ENCODE measurements around the gene ZNF91.

The ZNF91 gene

DNA sequence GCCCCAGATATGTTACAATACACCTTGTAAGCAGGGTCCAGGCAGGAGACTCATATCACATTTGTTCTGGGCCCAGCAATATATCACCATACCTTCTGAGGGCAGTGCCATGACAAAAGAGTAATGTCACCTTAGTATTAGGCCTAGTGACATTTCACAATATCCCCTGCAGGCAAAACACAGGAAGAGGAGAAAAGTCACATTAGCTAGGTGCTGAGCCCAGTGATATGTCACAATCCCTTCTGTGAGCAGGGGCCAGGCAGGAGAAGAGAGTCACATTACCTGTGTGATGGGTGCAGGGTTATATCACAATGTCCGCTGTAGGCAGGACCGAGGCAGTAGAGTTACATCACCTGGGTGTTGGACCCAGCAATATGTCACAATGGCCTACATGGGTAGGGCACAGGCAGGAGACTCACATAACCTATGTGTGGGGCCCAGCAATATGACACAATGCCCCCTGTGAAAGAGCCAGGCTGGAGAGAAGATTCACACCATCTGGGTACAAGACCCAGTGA, 12.4 kb upstream of the ZNF91 start:
- TF ChIP-seq, protein P1, sequence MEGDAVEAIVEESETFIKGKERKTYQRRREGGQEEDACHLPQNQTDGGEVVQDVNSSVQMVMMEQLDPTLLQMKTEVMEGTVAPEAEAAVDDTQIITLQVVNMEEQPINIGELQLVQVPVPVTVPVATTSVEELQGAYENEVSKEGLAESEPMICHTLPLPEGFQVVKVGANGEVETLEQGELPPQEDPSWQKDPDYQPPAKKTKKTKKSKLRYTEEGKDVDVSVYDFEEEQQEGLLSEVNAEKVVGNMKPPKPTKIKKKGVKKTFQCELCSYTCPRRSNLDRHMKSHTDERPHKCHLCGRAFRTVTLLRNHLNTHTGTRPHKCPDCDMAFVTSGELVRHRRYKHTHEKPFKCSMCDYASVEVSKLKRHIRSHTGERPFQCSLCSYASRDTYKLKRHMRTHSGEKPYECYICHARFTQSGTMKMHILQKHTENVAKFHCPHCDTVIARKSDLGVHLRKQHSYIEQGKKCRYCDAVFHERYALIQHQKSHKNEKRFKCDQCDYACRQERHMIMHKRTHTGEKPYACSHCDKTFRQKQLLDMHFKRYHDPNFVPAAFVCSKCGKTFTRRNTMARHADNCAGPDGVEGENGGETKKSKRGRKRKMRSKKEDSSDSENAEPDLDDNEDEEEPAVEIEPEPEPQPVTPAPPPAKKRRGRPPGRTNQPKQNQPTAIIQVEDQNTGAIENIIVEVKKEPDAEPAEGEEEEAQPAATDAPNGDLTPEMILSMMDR (IDR thresholded peaks at IDR 0.05; ENCODE audit: control insufficient read depth, insufficient read depth, low read depth, low read length, missing control alignments): no peak

DNA sequence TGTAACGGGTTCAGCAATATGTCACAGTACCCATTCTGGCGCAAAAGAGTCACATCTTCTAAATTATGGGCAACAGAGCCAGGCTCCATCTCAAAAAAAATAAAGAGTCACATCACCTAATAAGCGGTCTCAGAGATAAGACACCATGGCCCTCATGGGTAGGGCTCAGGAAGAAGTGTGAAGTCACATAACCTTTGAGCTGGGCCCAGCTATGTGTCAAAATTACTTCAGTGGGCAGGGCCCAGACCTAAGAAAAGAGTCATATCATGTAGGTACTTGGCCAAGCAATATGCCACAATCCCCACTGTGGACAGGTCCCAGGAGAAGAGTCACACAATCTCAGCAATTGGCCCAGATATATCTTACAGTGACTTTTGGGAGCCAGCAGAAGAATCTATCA, 11.4 kb upstream of the ZNF91 start:
- TF ChIP-seq, protein P1 (IDR thresholded peaks at IDR 0.05; ENCODE audit: control insufficient read depth, insufficient read depth, low read depth, low read length, missing control alignments): no peak
- no peak for DNase-seq (ENCODE audit: low read depth)
- no peak overlapping the region for H3K4me3 ChIP-seq (ENCODE audit: control insufficient read depth, low read depth, low read length)

More for the DNA sequence above, 12.4 kb upstream of the ZNF91 start:
- H3K4me3 ChIP-seq (ENCODE audit: control insufficient read depth, low read depth, low read length): no peak overlapping the region
- no peak for DNase-seq (ENCODE audit: low read depth)

DNA sequence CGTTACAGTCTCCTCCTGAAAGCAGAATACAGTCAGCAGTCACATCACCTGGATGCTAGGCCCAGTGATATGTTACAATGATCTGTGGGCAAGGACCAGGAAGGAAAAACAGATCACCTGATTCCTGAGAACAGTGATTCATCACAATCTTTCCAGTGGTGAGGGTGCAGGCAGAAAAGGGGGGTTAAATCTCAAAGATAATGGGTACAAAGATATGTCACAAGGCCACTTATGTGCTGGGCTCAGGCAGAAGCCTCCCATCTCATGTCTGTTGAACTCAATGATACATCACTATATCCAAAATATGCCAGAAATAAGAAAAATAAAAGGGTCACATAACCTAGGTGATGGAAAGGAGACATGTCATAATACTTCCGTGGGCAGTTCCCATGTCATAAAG, 10.8 kb upstream of the ZNF91 start:
- DNase-seq (ENCODE audit: low read depth): no peak
- TF ChIP-seq, protein P1 (IDR thresholded peaks at IDR 0.05; ENCODE audit: control insufficient read depth, insufficient read depth, low read depth, low read length, missing control alignments): no peak
- H3K4me3 ChIP-seq (ENCODE audit: control insufficient read depth, low read depth, low read length): no peak overlapping the region

DNA sequence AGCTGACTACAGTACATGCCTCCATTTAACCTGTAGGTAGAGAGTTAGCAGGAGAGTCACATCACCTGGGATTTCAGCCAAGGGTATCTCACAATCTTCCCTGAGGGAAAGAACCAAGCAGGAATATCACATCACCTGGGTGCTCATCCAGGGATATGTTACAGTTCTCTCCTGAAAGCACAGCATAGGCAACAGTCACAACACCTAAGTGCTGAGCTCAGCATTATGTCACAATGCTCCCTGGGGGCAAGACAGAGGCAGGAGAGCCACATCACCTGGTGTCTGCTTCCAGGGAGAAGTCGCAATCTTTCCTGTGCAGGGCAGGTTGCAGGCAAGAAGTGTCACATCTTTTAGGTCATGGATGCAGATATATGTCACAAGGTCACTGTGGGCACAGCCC, 9.4 kb upstream of the ZNF91 start:
- TF ChIP-seq, protein P1 (IDR thresholded peaks at IDR 0.05; ENCODE audit: control insufficient read depth, insufficient read depth, low read depth, low read length, missing control alignments): no peak
- no peak for DNase-seq (ENCODE audit: low read depth)
- H3K4me3 ChIP-seq (ENCODE audit: control insufficient read depth, low read depth, low read length): no peak overlapping the region

DNA sequence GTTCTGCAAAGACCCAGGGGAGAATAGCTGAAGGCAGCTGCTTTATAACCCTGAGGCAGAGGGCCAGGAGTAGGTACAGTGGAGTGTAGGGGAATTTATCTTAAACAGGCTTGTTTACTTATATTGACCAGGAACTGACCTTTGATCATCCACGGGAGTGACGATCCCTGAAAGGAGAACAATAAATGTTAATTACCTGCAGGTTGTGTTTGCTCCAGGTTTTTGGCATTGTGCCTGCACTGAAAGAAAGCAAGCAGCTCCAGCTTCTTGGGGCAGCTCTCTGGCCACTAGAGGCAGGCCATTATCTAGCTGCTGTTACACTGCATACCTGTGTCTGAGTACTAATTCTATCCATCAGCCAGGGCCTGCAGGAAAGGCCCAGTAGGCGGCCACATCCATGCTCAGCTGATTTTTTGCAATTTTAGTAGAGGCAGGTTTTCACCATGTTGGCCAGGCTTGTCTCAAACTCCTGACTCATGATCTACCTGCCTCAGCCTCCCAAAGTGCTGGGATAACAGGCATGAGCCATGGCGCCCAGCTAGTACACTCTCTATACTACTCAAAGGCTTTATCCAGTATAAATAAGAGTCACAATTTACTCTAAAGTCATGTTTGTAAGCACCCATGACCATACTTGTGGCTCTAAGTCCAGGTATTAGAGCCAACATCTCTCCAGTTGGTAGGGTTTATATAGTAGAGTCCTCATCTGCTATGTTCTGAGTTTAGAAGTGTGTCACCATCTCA, 8.5 kb upstream of the ZNF91 start:
- no peak for DNase-seq (ENCODE audit: low read depth)
- TF ChIP-seq, protein P1 (IDR thresholded peaks at IDR 0.05; ENCODE audit: control insufficient read depth, insufficient read depth, low read depth, low read length, missing control alignments): no peak

DNA sequence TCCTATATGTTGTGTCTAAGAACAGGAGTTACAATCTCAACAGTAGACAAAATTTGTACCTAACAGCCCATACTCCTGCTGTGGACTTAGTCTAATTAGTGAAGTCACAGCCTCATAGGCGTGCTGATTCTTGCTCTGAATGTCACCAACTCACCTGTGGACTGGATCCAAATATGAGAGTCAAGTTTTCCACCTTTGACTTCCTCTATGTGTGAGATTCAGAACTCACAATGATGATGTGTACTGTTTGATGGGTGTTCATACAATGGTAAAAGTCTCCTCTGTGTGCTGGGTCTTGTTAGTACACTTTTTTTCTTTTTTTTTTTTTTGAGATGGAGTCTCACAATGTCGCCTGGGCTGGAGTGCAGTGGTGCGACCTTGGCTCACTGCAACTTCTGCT, 7.8 kb upstream of the ZNF91 start:
- TF ChIP-seq, protein P1 (IDR thresholded peaks at IDR 0.05; ENCODE audit: control insufficient read depth, insufficient read depth, low read depth, low read length, missing control alignments): no peak
- DNase-seq (ENCODE audit: low read depth): no peak
- no peak overlapping the region for H3K4me3 ChIP-seq (ENCODE audit: control insufficient read depth, low read depth, low read length)

More for the DNA sequence above, 8.5 kb upstream of the ZNF91 start:
- no peak overlapping the region for H3K4me3 ChIP-seq (ENCODE audit: control insufficient read depth, low read depth, low read length)

Measured in AG09309 (cell line).